Gastrocnemius medialis (tissue), 4 donors: Measurements from ENCODE around the gene TCF4. TPM values are rescaled to one million over a fixed set of nuclear protein-coding genes. Genes with fewer than 3 reads are reported as not detected.

Experiments
- ATAC-seq, 2 donors: fragments of 150-250 bp; one replicate each; pipeline ENCODE4 v1.9.1; 2016
- DNase-seq, 2 donors: peaks; one replicate each; pipeline ENCODE4 v3.0.0-alpha.2; 2019
- H3K27ac ChIP-seq, 4 donors: fragments of 200-600 bp; sonication (generic); 1 replicate in 1 of 4; 2 replicates in 3 of 4; pipeline ENCODE4 v1.5.1; 2016 to 2018; ENCODE audit warnings: mild to moderate bottlenecking in 2 of 4, moderate library complexity in 1 of 4
- H3K27me3 ChIP-seq, 3 donors: fragments of 200-600 bp; sonication (generic) in 2 of 3; 1 replicate in 1 of 3; 2 replicates in 2 of 3; pipeline versions ENCODE4 v1.5.1 to v1.6.0; 2016 to 2019; ENCODE audit warnings: mild to moderate bottlenecking in 1 of 3, moderate library complexity in 1 of 3
- H3K36me3 ChIP-seq, 2 donors: fragments of 200-600 bp; sonication (generic) in 1 of 2; one replicate each; pipeline ENCODE4 v1.5.1; 2017 to 2018
- H3K4me1 ChIP-seq, 2 donors: fragments of 200-600 bp; sonication (generic) in 1 of 2; one replicate each; pipeline ENCODE4 v1.5.1; 2016 to 2017; ENCODE audit warnings: mild to moderate bottlenecking in 2 of 2
- H3K4me3 ChIP-seq, 4 donors: fragments of 200-600 bp; sonication (generic) in 3 of 4; 1 replicate in 1 of 4; 2 replicates in 3 of 4; pipeline ENCODE4 v1.5.1; 2016 to 2019; ENCODE audit warnings: mild to moderate bottlenecking in 2 of 4
- H3K9me3 ChIP-seq, 3 donors: fragments of 200-600 bp; sonication (generic) in 2 of 3; 1 replicate in 1 of 3; 2 replicates in 2 of 3; pipeline ENCODE4 v1.5.1; 2016 to 2019
- POLR2A ChIP-seq, 2 donors: fragments of 450-650 bp; IDR thresholded peaks; one replicate each; pipeline ENCODE4 v1.6.1; 2017; ENCODE audit warnings: antibody characterized with exemption in 2 of 2, mild to moderate bottlenecking in 2 of 2, moderate library complexity in 2 of 2
- in situ Hi-C, 4 donors: fragments of 200-750 bp; cut with MboI; loops; one replicate each; pipeline versions ENCODE4 v1.15.0 to v1.8.0; 2017; ENCODE audit warnings: low sequenced_read_pairs in 4 of 4
- intact Hi-C: fragments of 100-400 bp; cut with DNase I; formaldehyde crosslinking; loops from one replicate; pipeline ENCODE4 v1.15.1; 2023; ENCODE audit warnings: low total_unique reads
- total RNA-seq, 4 donors: library from RNA; depleted of rRNA; stranded (reverse); fragments of >200 nt; gene quantifications; one replicate each; pipeline versions ENCODE4 v1.1.0 to v1.2.3, GENCODE V29; 2016
- TF ChIP-seq, protein P1 (sequence below), 5 experiments: fragments of 450-650 bp in 3 of 5; fragments of 200-600 bp in 2 of 5; sonication (generic) in 2 of 5; IDR thresholded peaks in 4 of 5; conservative IDR thresholded peaks in 1 of 5; 1 replicate in 4 of 5; 2 replicates in 1 of 5; pipeline ENCODE4 v1.5.1; 2016 to 2019; ENCODE audit warnings: antibody characterized with exemption in 5 of 5, mild to moderate bottlenecking in 3 of 5, moderate library complexity in 3 of 5

TCF4 gene
- total RNA-seq, 4 donors from 2014 or later: 40.3 to 60.6 (median 53.6) TPM

- H3K9me3 ChIP-seq: no peaks in the 10 kb centered on the region
- H3K36me3 ChIP-seq: no peaks in the 10 kb centered on the region
- H3K27ac ChIP-seq: no peak overlapping the region
- H3K27me3 ChIP-seq: no peaks in the 10 kb centered on the region
- in situ Hi-C loops (no loop called here), intact Hi-C loops (no loop called here)
- TF ChIP-seq, protein P1, sequence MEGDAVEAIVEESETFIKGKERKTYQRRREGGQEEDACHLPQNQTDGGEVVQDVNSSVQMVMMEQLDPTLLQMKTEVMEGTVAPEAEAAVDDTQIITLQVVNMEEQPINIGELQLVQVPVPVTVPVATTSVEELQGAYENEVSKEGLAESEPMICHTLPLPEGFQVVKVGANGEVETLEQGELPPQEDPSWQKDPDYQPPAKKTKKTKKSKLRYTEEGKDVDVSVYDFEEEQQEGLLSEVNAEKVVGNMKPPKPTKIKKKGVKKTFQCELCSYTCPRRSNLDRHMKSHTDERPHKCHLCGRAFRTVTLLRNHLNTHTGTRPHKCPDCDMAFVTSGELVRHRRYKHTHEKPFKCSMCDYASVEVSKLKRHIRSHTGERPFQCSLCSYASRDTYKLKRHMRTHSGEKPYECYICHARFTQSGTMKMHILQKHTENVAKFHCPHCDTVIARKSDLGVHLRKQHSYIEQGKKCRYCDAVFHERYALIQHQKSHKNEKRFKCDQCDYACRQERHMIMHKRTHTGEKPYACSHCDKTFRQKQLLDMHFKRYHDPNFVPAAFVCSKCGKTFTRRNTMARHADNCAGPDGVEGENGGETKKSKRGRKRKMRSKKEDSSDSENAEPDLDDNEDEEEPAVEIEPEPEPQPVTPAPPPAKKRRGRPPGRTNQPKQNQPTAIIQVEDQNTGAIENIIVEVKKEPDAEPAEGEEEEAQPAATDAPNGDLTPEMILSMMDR (IDR thresholded peaks at IDR 0.05 in 4 of 5, conservative IDR thresholded peaks at IDR 0.05 in 1 of 5): no peak
- no peak for TF ChIP-seq POLR2A (IDR thresholded peaks at IDR 0.05)
- no peak overlapping the region for H3K4me3 ChIP-seq
- DNase-seq (no peak), ATAC-seq (no peak)
- H3K4me1 ChIP-seq: peaks cover 25 to 50% of the 10 kb centered on the region in 2 donors
Observed at GRCh38 chr18:55573386-55573785, 14.6 kb downstream of the TCF4 start.

DNA sequence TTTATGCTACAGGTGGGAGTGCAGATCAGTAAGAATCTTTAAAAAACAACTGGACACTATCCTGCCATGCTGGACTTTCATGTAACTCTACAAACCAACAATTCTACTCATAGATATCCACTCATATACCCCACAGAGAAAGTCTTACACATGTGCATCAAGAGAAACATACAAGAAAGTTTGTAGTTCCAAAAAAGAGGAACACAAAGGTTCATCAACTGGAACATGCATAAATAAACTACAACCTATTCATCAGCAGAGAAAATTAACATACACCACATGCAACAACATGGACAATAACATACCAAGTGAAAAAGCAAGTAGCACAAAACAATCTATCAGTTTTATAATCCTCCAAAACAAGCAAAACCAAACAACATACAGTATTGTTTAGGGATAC is 17.0 kb downstream of the TCF4 start:
- TF ChIP-seq, protein P1 (IDR thresholded peaks at IDR 0.05 in 4 of 5, conservative IDR thresholded peaks at IDR 0.05 in 1 of 5): no peak
- TF ChIP-seq POLR2A (IDR thresholded peaks at IDR 0.05): no peak
- in situ Hi-C loops: no loop called here
- DNase-seq (no peak), ATAC-seq (no peak)
- no peaks in the 10 kb centered on the region for H3K9me3 ChIP-seq
- H3K36me3 ChIP-seq: no peaks in the 10 kb centered on the region
- H3K27me3 ChIP-seq: no peaks in the 10 kb centered on the region
- peaks cover 8 to 34% of the 10 kb centered on the region in 2 donors for H3K4me1 ChIP-seq
- intact Hi-C loops: no loop called here
- no peak overlapping the region for H3K4me3 ChIP-seq
- no peak overlapping the region for H3K27ac ChIP-seq

DNA sequence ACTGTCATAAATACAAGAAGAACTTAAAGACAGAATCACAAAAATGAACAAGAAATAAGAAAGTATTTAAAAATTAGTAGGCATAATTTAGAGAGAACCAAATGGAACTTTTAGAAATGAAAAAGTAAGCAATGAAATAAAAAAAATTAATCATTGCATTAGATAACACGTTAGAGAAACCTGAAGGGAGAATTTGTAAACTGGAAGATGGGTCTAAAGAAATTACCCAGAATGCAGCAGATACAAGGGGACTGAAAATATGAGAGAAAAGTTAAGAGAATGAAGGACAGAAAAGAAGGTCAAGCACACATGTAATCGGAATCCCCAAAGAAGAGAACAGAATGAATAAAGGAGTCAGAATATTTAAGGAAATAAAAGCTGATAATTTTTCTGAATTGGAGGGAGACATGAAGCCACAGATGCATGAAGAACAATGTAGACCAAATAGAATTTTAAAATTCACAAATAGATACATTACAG is 21.5 kb downstream of the TCF4 start:
- no peaks in the 10 kb centered on the region for H3K27me3 ChIP-seq
- H3K27ac ChIP-seq: no peak overlapping the region
- ATAC-seq: no peak
- peaks cover 0 to 11% of the 10 kb centered on the region in 2 donors for H3K4me1 ChIP-seq
- H3K36me3 ChIP-seq: no peaks in the 10 kb centered on the region
- no peak for DNase-seq
- H3K9me3 ChIP-seq: no peaks in the 10 kb centered on the region
- intact Hi-C loops: no loop called here
- in situ Hi-C loops: no loop called here
- no peak for TF ChIP-seq POLR2A (IDR thresholded peaks at IDR 0.05)
- TF ChIP-seq, protein P1 (IDR thresholded peaks at IDR 0.05 in 4 of 5, conservative IDR thresholded peaks at IDR 0.05 in 1 of 5): no peak
- no peak overlapping the region for H3K4me3 ChIP-seq

DNA sequence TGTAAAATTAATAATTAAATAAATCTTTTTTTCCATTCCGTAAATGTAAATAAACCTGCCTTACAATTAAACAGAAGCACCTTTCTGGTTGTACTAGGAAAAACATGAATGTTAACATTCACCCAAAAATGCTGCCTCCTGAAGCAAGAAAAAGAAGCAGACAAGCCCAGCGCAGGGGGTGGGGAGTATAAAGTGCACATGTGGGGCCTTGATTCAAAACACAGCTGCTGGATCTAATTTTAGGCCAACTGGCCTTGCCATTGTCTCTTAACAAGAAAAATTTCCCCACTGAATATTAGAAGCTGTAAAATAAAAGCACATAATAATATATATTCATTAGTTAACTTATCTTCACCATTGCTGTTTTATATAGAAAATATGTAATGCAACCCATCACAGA is 28.3 kb downstream of the TCF4 start:
- no peaks in the 10 kb centered on the region for H3K9me3 ChIP-seq
- H3K36me3 ChIP-seq: no peaks in the 10 kb centered on the region
- intact Hi-C loops (no loop called here), in situ Hi-C loops (no loop called here)
- peaks cover 12 to 21% of the 10 kb centered on the region in 2 donors for H3K4me1 ChIP-seq
- ATAC-seq (no peak), DNase-seq (peak in 1 of 2 donors; percentile 12)
- TF ChIP-seq, protein P1 (IDR thresholded peaks at IDR 0.05 in 4 of 5, conservative IDR thresholded peaks at IDR 0.05 in 1 of 5): no peak
- TF ChIP-seq POLR2A (IDR thresholded peaks at IDR 0.05): no peak
- no peaks in the 10 kb centered on the region for H3K27me3 ChIP-seq
- H3K27ac ChIP-seq: peak overlapping the region in 3 of 4 donors; percentile 3 to 12 (median 12)
- no peak overlapping the region for H3K4me3 ChIP-seq

- Histone ChIP-seq H3K27ac (no peak overlapping the region), H3K9me3 (no peaks in the 10 kb centered on the region), H3K4me1 (peaks cover 17 to 29% of the 10 kb centered on the region in 2 donors), H3K4me3 (no peak overlapping the region), H3K36me3 (no peaks in the 10 kb centered on the region), H3K27me3 (no peaks in the 10 kb centered on the region)
- TF ChIP-seq POLR2A (IDR thresholded peaks at IDR 0.05): no peak
- TF ChIP-seq, protein P1 (IDR thresholded peaks at IDR 0.05 in 4 of 5, conservative IDR thresholded peaks at IDR 0.05 in 1 of 5): no peak
- ATAC-seq: no peak
- in situ Hi-C loops (no loop called here), intact Hi-C loops (no loop called here)
- DNase-seq: no peak
Observed at GRCh38 chr18:55557211-55557610, 30.8 kb downstream of the TCF4 start.
